B cell (primary cell): ENCODE results near the gene TBKBP1.

ENCODE experiments used
- EZH2 ChIP-seq: IDR thresholded peaks from 2 replicates; pipeline ENCODE4 v1.6.1; 2012; ENCODE audit warnings: borderline replicate concordance, low read depth, mild to moderate bottlenecking, moderate library complexity, low read length; ENCODE audit not compliant: insufficient read depth, poor library complexity, severe bottlenecking
- TF ChIP-seq, protein P1 (sequence below): fragments of 200-600 bp; IDR thresholded peaks from one replicate; pipeline ENCODE4 v1.8.0; 2022; ENCODE audit warnings: antibody characterized with exemption, mild to moderate bottlenecking

- TF ChIP-seq, protein P1, sequence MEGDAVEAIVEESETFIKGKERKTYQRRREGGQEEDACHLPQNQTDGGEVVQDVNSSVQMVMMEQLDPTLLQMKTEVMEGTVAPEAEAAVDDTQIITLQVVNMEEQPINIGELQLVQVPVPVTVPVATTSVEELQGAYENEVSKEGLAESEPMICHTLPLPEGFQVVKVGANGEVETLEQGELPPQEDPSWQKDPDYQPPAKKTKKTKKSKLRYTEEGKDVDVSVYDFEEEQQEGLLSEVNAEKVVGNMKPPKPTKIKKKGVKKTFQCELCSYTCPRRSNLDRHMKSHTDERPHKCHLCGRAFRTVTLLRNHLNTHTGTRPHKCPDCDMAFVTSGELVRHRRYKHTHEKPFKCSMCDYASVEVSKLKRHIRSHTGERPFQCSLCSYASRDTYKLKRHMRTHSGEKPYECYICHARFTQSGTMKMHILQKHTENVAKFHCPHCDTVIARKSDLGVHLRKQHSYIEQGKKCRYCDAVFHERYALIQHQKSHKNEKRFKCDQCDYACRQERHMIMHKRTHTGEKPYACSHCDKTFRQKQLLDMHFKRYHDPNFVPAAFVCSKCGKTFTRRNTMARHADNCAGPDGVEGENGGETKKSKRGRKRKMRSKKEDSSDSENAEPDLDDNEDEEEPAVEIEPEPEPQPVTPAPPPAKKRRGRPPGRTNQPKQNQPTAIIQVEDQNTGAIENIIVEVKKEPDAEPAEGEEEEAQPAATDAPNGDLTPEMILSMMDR = no peak
- no peak for TF ChIP-seq EZH2
These were observed 37.4 kb downstream of the TBKBP1 start for GRCh38 chr17:47731396-47731795.
